ENCODE measurements around the gene SNX25. TPM values are rescaled to one million over a fixed set of nuclear protein-coding genes. Genes with fewer than 3 reads are reported as not detected.

SNX25 gene
- total and polyA plus RNA-seq, 10 of the 15 experiments (the other 5 are each of a cell fraction or from before 2014, with no cell fraction given) = 11.2 to 117 (median 62.8) TPM

DNA sequence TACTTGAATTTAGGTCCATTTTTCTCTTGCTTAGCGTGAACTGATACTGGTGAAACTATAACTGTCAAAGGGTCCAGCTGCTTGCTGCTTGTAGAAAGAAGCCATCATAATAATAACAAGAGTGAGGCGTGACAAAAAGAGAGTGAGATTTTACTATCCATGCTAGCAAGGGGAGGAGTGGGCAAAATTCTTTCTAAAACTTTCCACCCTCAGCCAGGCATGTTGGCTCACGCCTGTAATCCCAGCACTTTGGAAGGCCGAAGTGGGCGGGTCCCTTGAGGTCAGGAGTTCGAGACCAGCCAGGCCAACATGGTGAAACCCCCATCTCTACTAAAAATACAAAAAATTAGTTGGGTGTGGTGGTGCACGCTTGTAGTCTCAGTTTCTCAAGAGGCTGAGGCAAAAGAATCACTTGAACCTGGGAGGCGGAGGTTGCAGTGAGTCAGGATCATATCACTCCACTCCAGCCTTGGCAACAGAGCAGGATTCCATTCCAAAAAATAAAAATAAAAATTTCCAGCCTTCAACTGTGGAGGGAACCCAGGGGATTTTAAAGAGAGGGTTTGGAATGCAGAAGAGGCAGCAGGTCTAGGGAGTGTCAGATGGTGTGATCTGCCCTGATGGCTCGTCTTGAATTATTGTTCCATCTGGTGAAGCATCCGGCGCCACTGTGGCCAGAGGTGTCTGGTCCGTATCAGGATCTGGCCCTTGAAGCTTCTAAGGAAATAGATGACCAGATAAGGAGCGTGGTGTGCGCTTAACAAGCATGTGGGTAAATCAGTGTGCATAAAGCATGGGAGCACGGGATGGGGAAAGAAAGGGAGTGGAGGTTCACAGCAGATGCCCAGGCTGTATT, 134.6 kb downstream of the SNX25 start (continued):
- TF ChIP-seq TCF3 (IDR thresholded peaks at IDR 0.05; ENCODE audit: borderline replicate concordance, insufficient read depth, low read depth, low read length) = peak; percentile 49; the same call in 1 of the 2 replicates
- peak; percentile 34; the same call in 1 of the 2 replicates for TF ChIP-seq BCL11A (IDR thresholded peaks at IDR 0.05; ENCODE audit: low read depth, low read length)
- 0 out of 2 replicates have a peak, but pooled peaks have one; percentile 59 for TF ChIP-seq TCF12 (IDR thresholded peaks at IDR 0.05; ENCODE audit: low read depth, low read length)
- peak; percentile 34 to 38; a peak in 2 of 4 replicates for TF ChIP-seq IKZF2 (IDR thresholded peaks at IDR 0.05)
- TF ChIP-seq FOXM1 (IDR thresholded peaks at IDR 0.05; ENCODE audit: low read depth, low read length) = peak; percentile 83; the same call in 1 of the 2 replicates
- TF ChIP-seq RCOR1 (conservative IDR thresholded peaks at IDR 0.05; ENCODE audit: low read depth, low read length) = 0 out of 2 replicates have a peak, but pooled peaks have one; percentile 31
- no peak for TF ChIP-seq POU2F2 (IDR thresholded peaks at IDR 0.05; ENCODE audit: borderline replicate concordance, low read depth, low read length)
- peak in 1 of 2 experiments; percentile 79; a peak in 2 of 4 replicates for TF ChIP-seq ETV6 (conservative IDR thresholded peaks at IDR 0.05 in 1 of 2, IDR thresholded peaks at IDR 0.05 in 1 of 2; ENCODE audit: borderline replicate concordance in 1 of 2, low read depth in 1 of 2)
- peak; percentile 26 to 51; a peak in 1 of 4 replicates for TF ChIP-seq EP300 (IDR thresholded peaks at IDR 0.05; ENCODE audit: borderline replicate concordance in 1 of 2, control insufficient read depth in 1 of 2, low read depth in 2 of 2, low read length in 2 of 2)
- TF ChIP-seq YY1 (IDR thresholded peaks at IDR 0.05; ENCODE audit: low read depth, low read length) = 0 out of 2 replicates have a peak, but pooled peaks have one; percentile 7
- peak; percentile 88 for TF ChIP-seq EED (IDR thresholded peaks at IDR 0.05; ENCODE audit: low read depth)
